ENCODE measurements around the gene ZNF423.

Gene ZNF423

DNA sequence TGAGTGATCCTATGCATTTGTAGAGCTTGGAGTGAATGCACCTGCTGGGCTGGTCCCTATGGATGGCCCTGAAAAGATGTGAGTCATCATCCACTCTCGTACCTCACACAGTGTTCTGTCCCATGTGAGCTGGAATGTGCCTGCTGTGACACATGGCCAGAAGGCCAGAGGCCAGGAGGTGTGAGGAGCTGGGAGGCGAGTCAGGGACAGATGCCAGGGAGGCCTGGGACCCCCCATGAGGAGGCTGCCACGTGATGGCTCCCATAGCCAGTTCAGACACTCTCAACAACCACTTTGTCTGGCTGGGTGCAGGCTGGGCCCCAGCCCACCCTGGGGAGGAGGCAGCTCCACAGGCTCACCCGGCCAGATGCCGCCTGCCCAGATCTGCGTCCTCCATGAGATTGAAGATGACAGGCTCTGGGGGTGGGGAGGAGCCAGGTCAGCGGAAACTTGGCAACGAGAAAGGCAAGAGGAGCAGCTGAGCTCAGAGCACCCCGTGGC, 313.5 kb downstream of the ZNF423 start:
- POLR2A ChIA-PET = no interaction called here
- no peak for TF ChIP-seq SP1 (IDR thresholded peaks at IDR 0.05)
- TF ChIP-seq ZNF384 (IDR thresholded peaks at IDR 0.05) = no peak
- TF ChIP-seq SUZ12 (IDR thresholded peaks at IDR 0.05) = no peak
- no peak for TF ChIP-seq FOXK2 (IDR thresholded peaks at IDR 0.05)
- TF ChIP-seq CTBP1 (IDR thresholded peaks at IDR 0.05; ENCODE audit: borderline replicate concordance) = no peak
- TF ChIP-seq HDGF (IDR thresholded peaks at IDR 0.05; ENCODE audit: borderline replicate concordance) = no peak
- no peak for TF ChIP-seq L3MBTL2 (conservative IDR thresholded peaks at IDR 0.05)
- TF ChIP-seq FOXM1 (IDR thresholded peaks at IDR 0.05; ENCODE audit: borderline replicate concordance) = no peak
- no peak for TF ChIP-seq TARDBP (IDR thresholded peaks at IDR 0.05)
- no peak for TF ChIP-seq ELF4 (IDR thresholded peaks at IDR 0.05)
- TF ChIP-seq BHLHE40 (IDR thresholded peaks at IDR 0.05; ENCODE audit: borderline replicate concordance) = no peak
- TF ChIP-seq ARNT (IDR thresholded peaks at IDR 0.05) = no peak
- TF ChIP-seq FOXA1 (IDR thresholded peaks at IDR 0.05) = no peak
- DNase-seq (ENCODE audit: extremely low spot score) = no peak
- CTCF ChIA-PET = interaction anchor here (1.1 kb wide), 1 partner anchor 14 kb away, joined by 4 read pairs; no protein-coding TSS in a partner anchor

DNA sequence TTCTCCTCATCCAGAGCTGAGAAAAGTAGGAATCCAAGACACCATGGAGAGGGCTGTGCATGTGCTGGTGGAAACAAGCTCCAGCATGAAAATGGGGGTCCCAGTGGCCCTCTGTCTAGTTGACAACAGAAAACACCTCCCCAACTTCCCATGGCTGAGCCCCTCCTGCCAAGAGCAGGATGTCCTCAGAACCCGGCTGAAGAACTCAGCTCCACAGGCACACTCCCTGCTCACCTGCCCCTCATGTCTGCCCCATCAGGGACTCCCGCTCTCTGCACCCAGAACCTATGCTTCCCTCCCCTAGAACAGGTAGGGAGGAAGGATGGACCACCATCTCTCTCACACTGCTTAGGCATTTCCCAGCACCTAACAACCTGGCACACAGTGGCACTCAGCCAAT, 315.1 kb downstream of the ZNF423 start:
- DNase-seq (ENCODE audit: extremely low spot score) = no peak
- TF ChIP-seq CTBP1 (IDR thresholded peaks at IDR 0.05; ENCODE audit: borderline replicate concordance) (no peak), NFRKB (IDR thresholded peaks at IDR 0.05) (no peak), TARDBP (IDR thresholded peaks at IDR 0.05) (no peak), BHLHE40 (IDR thresholded peaks at IDR 0.05; ENCODE audit: borderline replicate concordance) (no peak), SP1 (IDR thresholded peaks at IDR 0.05) (no peak), FOXK2 (IDR thresholded peaks at IDR 0.05) (no peak), L3MBTL2 (conservative IDR thresholded peaks at IDR 0.05) (no peak), ELF4 (IDR thresholded peaks at IDR 0.05) (no peak), HDGF (IDR thresholded peaks at IDR 0.05; ENCODE audit: borderline replicate concordance) (no peak), LEF1 (IDR thresholded peaks at IDR 0.05; ENCODE audit: borderline replicate concordance) (no peak), ARNT (IDR thresholded peaks at IDR 0.05) (no peak), PKNOX1 (IDR thresholded peaks at IDR 0.05) (no peak), ZNF384 (IDR thresholded peaks at IDR 0.05) (no peak), SUZ12 (IDR thresholded peaks at IDR 0.05) (no peak), FOXM1 (IDR thresholded peaks at IDR 0.05; ENCODE audit: borderline replicate concordance) (no peak), FOXA1 (IDR thresholded peaks at IDR 0.05) (no peak)
- ChIA-PET POLR2A (no interaction called here), CTCF (no interaction called here)

GRCh38 chr16:49539758-49540157, 316.2 kb downstream of the ZNF423 start:
- POLR2A ChIA-PET = no interaction called here
- CTCF ChIA-PET = interaction anchor here (0.6 to 0.7 kb wide), 2 partner anchors 79 to 926 kb away, joined by 3 to 4 read pairs; no protein-coding TSS in a partner anchor
- no peak for TF ChIP-seq ELF4 (IDR thresholded peaks at IDR 0.05)
- no peak for TF ChIP-seq FOXM1 (IDR thresholded peaks at IDR 0.05; ENCODE audit: borderline replicate concordance)
- no peak for TF ChIP-seq ARNT (IDR thresholded peaks at IDR 0.05)
- TF ChIP-seq FOXK2 (IDR thresholded peaks at IDR 0.05) = no peak
- TF ChIP-seq ZNF384 (IDR thresholded peaks at IDR 0.05) = no peak
- TF ChIP-seq LEF1 (IDR thresholded peaks at IDR 0.05; ENCODE audit: borderline replicate concordance) = no peak
- no peak for TF ChIP-seq NFRKB (IDR thresholded peaks at IDR 0.05)
- no peak for TF ChIP-seq L3MBTL2 (conservative IDR thresholded peaks at IDR 0.05)
- no peak for TF ChIP-seq CTBP1 (IDR thresholded peaks at IDR 0.05; ENCODE audit: borderline replicate concordance)
- no peak for TF ChIP-seq FOXA1 (IDR thresholded peaks at IDR 0.05)
- no peak for TF ChIP-seq SUZ12 (IDR thresholded peaks at IDR 0.05)
- no peak for TF ChIP-seq TARDBP (IDR thresholded peaks at IDR 0.05)
- TF ChIP-seq HDGF (IDR thresholded peaks at IDR 0.05; ENCODE audit: borderline replicate concordance) = no peak
- no peak for DNase-seq (ENCODE audit: extremely low spot score)

DNA sequence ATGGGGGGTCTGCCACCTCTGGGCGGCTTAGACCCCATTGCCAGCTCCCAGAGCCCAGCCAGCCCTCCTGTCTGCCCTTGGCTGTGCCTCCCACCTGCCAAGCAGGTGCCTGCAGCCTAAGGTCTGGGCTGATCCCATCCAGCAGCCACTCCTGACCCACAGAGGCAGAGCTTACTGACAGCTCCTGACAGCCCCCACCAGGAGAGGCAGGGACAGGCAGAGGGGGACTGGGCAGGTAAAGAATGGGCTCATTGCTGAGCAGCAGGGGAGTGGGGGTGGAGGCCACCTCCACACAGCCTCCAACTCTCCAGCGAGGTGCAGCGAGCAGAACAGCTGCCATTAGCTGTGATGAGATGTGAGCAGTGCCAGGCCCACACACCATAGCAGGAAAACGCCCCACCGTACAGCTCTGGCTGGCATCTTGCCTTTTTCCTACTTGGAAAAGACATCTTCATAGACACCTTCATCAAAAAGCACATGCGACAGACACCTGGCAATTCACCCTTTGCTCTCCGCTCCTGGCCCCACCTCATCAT, 317.9 kb downstream of the ZNF423 start:
- TF ChIP-seq HDGF (IDR thresholded peaks at IDR 0.05; ENCODE audit: borderline replicate concordance) = no peak
- TF ChIP-seq ARNT (IDR thresholded peaks at IDR 0.05) = no peak
- TF ChIP-seq SP1 (IDR thresholded peaks at IDR 0.05) = no peak
- no peak for TF ChIP-seq FOXA1 (IDR thresholded peaks at IDR 0.05)
- no peak for TF ChIP-seq BHLHE40 (IDR thresholded peaks at IDR 0.05; ENCODE audit: borderline replicate concordance)
- no peak for TF ChIP-seq LEF1 (IDR thresholded peaks at IDR 0.05; ENCODE audit: borderline replicate concordance)
- no peak for TF ChIP-seq CTBP1 (IDR thresholded peaks at IDR 0.05; ENCODE audit: borderline replicate concordance)
- TF ChIP-seq FOXK2 (IDR thresholded peaks at IDR 0.05) = no peak
- TF ChIP-seq PKNOX1 (IDR thresholded peaks at IDR 0.05) = no peak
- no peak for TF ChIP-seq NFRKB (IDR thresholded peaks at IDR 0.05)
- no peak for TF ChIP-seq FOXM1 (IDR thresholded peaks at IDR 0.05; ENCODE audit: borderline replicate concordance)
- no peak for TF ChIP-seq TARDBP (IDR thresholded peaks at IDR 0.05)
- no peak for TF ChIP-seq L3MBTL2 (conservative IDR thresholded peaks at IDR 0.05)
- TF ChIP-seq ELF4 (IDR thresholded peaks at IDR 0.05) = no peak
- TF ChIP-seq SUZ12 (IDR thresholded peaks at IDR 0.05) = no peak
- no peak for DNase-seq (ENCODE audit: extremely low spot score)
- CTCF ChIA-PET = no interaction called here
- POLR2A ChIA-PET = no interaction called here

DNA sequence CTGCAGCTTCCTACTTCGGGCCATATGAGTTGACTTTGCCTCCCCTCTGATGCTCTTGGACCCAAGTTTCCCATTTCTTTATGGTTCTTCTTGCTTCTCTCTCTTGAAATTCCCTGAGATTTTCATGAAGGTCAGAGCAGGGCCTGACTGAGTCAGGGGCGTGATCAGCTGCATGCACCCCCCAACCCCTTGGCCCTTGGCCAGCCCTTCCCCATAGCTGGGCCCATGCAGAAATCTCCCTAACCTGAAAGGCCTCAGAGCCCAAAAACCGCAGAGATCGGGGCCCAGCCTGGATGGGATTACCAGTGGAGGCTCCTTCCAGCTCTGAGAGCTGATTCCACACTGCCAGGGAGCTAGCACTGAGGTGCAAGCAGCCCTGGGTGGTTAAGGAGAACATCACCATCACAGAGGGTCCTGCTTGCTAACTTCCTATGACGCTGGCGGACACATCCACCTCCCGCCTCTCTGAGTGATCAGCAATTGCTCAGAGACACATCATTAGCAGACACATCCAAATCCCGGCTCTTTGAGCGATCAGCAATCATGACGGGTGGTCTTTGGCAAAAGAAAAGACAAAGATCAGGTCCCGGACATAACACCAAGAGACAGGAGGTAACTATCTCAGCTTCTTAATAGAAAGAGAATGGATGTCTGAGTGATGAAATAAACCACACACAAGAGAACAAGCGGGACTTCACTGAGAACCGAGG, 320.9 kb downstream of the ZNF423 start:
- ChIA-PET POLR2A (no interaction called here), CTCF (no interaction called here)
- no peak for TF ChIP-seq FOXK2 (IDR thresholded peaks at IDR 0.05)
- no peak for TF ChIP-seq L3MBTL2 (conservative IDR thresholded peaks at IDR 0.05)
- no peak for DNase-seq (ENCODE audit: extremely low spot score)

GRCh38 chr16:49533422-49533821, 322.5 kb downstream of the ZNF423 start:
- ChIA-PET CTCF (interaction anchor here (0.6 kb wide), 1 partner anchor 42 kb away, joined by 4 read pairs; no protein-coding TSS in a partner anchor), POLR2A (no interaction called here)
- DNase-seq (ENCODE audit: extremely low spot score) = no peak
- no peak for TF ChIP-seq BHLHE40 (IDR thresholded peaks at IDR 0.05; ENCODE audit: borderline replicate concordance)
- TF ChIP-seq CTBP1 (IDR thresholded peaks at IDR 0.05; ENCODE audit: borderline replicate concordance) = no peak
- TF ChIP-seq ARNT (IDR thresholded peaks at IDR 0.05) = no peak
- no peak for TF ChIP-seq SUZ12 (IDR thresholded peaks at IDR 0.05)
- no peak for TF ChIP-seq PKNOX1 (IDR thresholded peaks at IDR 0.05)
- no peak for TF ChIP-seq HDGF (IDR thresholded peaks at IDR 0.05; ENCODE audit: borderline replicate concordance)
- no peak for TF ChIP-seq SP1 (IDR thresholded peaks at IDR 0.05)
- TF ChIP-seq FOXA1 (IDR thresholded peaks at IDR 0.05) = no peak
- no peak for TF ChIP-seq FOXK2 (IDR thresholded peaks at IDR 0.05)
- no peak for TF ChIP-seq NFRKB (IDR thresholded peaks at IDR 0.05)
- TF ChIP-seq ELF4 (IDR thresholded peaks at IDR 0.05) = no peak
- no peak for TF ChIP-seq LEF1 (IDR thresholded peaks at IDR 0.05; ENCODE audit: borderline replicate concordance)
- no peak for TF ChIP-seq FOXM1 (IDR thresholded peaks at IDR 0.05; ENCODE audit: borderline replicate concordance)
- TF ChIP-seq TARDBP (IDR thresholded peaks at IDR 0.05) = no peak
- no peak for TF ChIP-seq L3MBTL2 (conservative IDR thresholded peaks at IDR 0.05)
- TF ChIP-seq ZNF384 (IDR thresholded peaks at IDR 0.05) = no peak
